Loucy (cell line): Measurements from ENCODE around the gene PAK3.

Source experiments
- EZH2phosphoT487 ChIP-seq: fragments of 200-600 bp; IDR thresholded peaks from 2 replicates; pipeline ENCODE4 v1.6.1; 2018; ENCODE audit warnings: antibody characterized with exemption, mild to moderate bottlenecking, moderate library complexity, borderline replicate concordance
- TF ChIP-seq, protein P1 (sequence below): fragments of 200-600 bp; sonication (generic); conservative IDR thresholded peaks from 2 replicates; pipeline ENCODE4 v1.5.1; 2014; ENCODE audit warnings: mild to moderate bottlenecking, antibody characterized with exemption, low read length

DNA sequence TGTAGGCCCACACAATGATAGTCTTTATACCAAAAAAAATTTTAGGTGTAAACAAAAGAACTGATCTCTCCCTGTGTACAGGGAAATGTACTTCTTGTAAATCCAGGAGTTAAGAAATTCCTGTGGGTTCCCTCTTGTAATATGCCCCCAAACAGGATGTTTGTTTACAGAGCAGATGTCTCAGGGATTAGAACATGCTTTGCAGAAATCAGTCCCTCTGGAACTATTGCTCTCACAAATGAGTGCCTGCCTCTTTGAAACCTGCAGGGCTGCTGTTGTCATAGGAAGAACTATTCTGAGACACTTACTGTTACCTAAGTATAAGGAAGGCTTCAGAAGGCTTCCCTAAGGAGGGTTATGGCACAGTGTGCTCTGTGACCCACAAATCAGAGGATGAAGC is 35.6 kb downstream of the PAK3 start:
- TF ChIP-seq, protein P1, sequence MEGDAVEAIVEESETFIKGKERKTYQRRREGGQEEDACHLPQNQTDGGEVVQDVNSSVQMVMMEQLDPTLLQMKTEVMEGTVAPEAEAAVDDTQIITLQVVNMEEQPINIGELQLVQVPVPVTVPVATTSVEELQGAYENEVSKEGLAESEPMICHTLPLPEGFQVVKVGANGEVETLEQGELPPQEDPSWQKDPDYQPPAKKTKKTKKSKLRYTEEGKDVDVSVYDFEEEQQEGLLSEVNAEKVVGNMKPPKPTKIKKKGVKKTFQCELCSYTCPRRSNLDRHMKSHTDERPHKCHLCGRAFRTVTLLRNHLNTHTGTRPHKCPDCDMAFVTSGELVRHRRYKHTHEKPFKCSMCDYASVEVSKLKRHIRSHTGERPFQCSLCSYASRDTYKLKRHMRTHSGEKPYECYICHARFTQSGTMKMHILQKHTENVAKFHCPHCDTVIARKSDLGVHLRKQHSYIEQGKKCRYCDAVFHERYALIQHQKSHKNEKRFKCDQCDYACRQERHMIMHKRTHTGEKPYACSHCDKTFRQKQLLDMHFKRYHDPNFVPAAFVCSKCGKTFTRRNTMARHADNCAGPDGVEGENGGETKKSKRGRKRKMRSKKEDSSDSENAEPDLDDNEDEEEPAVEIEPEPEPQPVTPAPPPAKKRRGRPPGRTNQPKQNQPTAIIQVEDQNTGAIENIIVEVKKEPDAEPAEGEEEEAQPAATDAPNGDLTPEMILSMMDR: no peak
- TF ChIP-seq EZH2phosphoT487: no peak
